ENCODE results near the gene SOS1.

DNA sequence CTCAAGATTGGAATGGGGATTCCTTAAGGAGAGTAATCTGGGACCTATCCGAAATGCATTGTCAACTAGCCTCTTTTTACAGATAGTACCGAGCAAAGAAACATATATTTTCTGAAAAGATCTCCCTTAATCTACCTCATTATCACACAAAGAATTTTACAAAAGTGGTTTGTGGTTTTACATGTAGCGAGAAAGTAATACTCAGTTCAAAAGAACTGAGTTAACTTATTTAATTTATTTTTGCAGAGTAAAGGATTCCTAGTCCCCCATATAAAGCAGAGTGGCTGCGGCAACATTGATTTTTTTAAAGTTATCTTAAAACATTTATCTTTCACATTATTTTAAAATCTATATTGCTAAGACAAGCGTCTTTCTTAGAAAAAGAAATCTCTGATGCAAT lies 15.9 kb upstream of the SOS1 start:
- TF ChIP-seq, protein P1, sequence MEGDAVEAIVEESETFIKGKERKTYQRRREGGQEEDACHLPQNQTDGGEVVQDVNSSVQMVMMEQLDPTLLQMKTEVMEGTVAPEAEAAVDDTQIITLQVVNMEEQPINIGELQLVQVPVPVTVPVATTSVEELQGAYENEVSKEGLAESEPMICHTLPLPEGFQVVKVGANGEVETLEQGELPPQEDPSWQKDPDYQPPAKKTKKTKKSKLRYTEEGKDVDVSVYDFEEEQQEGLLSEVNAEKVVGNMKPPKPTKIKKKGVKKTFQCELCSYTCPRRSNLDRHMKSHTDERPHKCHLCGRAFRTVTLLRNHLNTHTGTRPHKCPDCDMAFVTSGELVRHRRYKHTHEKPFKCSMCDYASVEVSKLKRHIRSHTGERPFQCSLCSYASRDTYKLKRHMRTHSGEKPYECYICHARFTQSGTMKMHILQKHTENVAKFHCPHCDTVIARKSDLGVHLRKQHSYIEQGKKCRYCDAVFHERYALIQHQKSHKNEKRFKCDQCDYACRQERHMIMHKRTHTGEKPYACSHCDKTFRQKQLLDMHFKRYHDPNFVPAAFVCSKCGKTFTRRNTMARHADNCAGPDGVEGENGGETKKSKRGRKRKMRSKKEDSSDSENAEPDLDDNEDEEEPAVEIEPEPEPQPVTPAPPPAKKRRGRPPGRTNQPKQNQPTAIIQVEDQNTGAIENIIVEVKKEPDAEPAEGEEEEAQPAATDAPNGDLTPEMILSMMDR (IDR thresholded peaks at IDR 0.05), result no peak
- TF ChIP-seq POLR2A (IDR thresholded peaks at IDR 0.05), result no peak
